HG02588 (cell line): Measurements from ENCODE around the gene ZNF407.
A peak's percentile ranks its signal among the peaks of the same experiment; 100 is the strongest.

ENCODE experiments used
- ATAC-seq: cut with Tn5 transposase; IDR thresholded peaks from one replicate; pipeline ENCODE4 v1.9.1; 2021; ENCODE audit warnings: mild to moderate bottlenecking, moderate library complexity; ENCODE audit not compliant: unreplicated experiment

The ZNF407 gene

GRCh38 chr18:74869904-74870863 is 272.5 kb downstream of the ZNF407 start:
- ATAC-seq, result peak; percentile 88

- no peak for ATAC-seq
These were observed 273.3 kb downstream of the ZNF407 start for GRCh38 chr18:74870950-74871349.

DNA sequence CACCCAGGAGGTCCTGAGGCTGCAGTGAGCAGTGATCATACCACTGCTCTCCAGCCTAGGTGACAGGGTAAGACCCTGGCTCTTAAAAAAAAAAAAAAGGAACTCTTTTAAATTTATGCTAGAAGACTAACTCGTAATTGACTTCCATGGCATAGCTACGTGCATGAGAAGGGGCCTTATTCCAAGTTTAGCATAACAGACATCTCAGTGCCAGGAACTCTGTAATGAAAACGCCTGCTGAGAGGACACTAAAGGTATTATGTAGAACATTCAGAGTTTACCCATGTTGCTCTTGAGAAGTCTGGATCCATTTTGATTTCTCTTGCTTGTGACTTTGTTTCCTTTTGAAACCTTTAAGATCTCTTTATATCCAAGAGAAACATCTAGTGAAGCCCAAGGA is 276.0 kb downstream of the ZNF407 start:
- ATAC-seq, result no peak

GRCh38 chr18:74874351-74874750 is 276.7 kb downstream of the ZNF407 start:
- ATAC-seq, result no peak

DNA sequence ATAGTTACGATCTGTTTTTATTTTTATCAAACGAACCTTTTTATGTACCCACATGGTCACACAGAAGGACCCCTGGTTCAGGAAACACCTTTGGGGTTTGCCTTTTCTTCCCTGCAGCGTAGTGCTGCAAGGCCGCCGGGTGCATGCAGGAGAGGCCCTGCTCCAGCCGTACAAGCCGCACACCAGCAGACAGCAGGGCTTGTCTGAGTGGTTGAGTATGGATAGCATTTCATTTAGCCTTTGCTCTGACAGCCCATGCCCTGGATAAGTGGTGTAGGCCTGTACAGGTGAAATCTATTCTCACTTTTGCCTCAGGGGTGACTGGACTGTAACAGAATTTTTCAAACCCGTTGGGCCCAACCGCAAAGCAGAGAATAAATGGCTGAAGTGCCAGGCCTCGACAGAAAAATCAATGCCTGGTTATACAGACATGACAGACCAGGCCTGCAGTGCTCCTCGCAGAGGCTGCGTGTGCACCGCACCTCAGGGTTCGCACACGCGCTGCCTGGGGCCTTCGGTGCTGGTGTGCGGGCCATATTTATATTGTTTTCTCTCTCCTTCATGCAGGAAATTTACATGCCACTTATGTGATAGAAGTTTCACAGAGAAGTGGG is 279.1 kb downstream of the ZNF407 start:
- ATAC-seq, result no peak

GRCh38 chr18:74878267-74878666 is 280.6 kb downstream of the ZNF407 start:
- ATAC-seq, result no peak

GRCh38 chr18:74880706-74881278 is 283.1 kb downstream of the ZNF407 start:
- no peak for ATAC-seq

GRCh38 chr18:74892066-74892627 is 294.5 kb downstream of the ZNF407 start:
- no peak for ATAC-seq

- no peak for ATAC-seq
These were observed 298.0 kb downstream of the ZNF407 start for GRCh38 chr18:74895686-74896085.

GRCh38 chr18:74896390-74896991 is 298.8 kb downstream of the ZNF407 start:
- peak; percentile 72 for ATAC-seq

DNA sequence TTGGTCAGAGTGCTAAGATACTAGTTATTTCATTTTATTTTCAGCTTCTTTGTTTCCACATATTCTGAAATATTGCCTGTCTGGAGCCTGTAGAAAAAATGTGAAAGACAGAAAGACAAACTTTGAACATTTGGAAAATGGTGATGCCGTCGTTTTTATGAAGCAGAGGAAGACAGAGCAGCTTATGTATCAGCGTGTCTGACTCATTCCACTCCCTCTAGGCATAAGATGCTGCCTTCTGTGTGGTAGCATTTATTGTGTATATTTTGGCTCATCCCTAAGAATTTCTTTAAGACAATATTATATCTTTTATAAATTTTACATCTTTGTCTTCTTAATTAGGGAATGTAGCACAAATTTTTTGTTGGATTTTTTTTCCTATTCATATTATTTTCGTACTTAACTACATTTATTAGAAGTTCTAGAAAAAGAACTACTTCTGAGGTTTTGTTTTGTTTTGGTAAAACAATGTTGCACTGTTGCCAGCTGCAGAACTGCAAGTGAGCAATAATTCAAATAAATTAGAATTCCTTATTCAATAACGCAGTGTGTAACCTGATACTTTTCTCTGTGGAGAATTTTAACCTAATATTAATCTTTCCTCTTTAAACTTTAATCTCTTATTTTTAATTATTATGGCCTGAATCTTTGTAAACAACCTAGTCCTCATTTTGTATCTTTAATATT is 300.4 kb downstream of the ZNF407 start:
- ATAC-seq, result no peak

GRCh38 chr18:74898965-74899364 is 301.3 kb downstream of the ZNF407 start:
- ATAC-seq, result no peak

DNA sequence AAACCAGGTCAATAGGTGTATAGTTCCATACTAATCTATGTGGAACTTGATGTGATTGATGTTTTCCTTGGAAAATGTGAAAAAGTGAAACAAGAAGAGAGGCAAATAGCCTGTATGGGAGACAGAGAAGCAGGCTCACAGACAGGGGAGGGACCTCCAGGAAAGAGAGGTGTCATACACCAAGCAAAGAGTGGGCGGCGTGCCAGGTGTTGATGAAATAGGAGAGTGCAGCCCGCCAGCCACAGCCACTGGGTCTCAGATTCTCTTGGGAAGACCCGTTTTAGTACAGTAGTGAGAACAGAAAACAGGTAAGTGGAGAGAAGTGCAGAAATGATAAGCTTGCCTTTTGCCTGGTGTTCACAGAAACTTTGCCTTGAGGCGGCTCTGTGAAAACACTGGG is 301.9 kb downstream of the ZNF407 start:
- no peak for ATAC-seq

DNA sequence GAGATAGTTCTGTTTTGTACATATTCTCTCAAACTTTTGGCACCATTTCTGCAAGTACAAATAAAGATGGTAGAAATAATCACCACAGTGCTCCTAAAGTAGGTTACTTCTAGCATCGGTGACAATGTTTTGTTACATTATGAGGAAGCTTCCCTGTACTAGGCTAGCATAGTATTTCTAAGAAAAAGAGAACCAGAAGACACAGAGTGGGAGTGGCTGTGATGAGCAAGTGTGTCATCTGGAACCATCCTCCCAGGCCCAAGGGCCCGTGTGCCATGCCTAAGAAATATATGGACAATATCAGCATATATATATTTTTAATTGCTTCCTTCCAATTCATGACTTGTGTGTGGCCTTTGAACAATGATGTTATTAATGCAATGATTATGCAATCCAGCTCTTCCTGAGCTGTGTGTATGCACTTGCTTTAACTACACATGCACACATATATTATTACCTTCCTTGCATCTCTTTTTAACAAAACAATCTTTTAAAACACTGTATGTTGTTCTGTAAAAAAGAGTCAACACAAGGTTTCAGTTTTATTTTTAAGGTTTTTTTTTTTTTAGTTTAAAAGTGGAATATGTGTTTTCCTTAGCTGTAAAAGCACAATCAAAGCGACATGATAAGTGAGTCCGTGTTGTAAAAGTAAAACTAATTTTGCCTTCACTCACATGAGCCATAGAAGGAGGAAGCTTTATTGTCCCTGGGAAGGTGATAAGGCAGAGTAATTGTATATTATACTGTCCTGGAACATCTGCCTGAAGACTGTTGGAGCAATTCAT is 303.9 kb downstream of the ZNF407 start:
- no peak for ATAC-seq

DNA sequence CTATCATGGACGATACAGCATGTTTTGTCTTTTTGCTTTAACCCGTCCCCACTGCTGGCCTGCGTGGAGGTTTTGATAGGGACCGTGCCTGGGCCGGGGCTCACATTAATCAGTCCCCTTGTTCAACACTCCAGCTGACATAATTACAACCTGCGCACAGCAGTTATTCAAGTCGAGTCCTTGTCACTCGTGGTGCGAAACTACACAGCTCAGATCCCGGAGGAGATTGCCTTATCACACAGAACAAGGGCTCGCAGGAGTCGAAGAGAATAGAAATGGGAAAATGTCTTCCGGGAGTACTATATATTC is 304.4 kb downstream of the ZNF407 start:
- ATAC-seq, result no peak

DNA sequence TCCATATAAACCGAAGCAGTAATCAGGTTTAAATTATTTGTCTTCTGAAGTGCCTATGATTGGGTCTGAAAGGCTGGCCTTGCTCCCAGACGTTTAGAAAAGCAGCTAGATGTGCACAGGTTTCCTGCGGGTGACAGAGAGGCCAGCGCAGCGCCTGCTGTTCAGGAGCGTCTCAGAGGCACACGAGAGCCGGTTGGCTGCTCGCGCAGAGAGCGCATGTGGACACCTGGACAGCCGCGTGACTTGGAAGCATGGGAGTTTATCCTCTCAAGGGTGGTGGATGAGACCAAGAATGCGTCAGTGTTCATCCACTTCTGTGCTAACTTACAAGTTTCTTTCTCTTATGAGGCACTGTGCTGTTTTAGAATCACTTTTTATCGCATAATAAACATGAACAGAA is 307.6 kb downstream of the ZNF407 start:
- no peak for ATAC-seq

DNA sequence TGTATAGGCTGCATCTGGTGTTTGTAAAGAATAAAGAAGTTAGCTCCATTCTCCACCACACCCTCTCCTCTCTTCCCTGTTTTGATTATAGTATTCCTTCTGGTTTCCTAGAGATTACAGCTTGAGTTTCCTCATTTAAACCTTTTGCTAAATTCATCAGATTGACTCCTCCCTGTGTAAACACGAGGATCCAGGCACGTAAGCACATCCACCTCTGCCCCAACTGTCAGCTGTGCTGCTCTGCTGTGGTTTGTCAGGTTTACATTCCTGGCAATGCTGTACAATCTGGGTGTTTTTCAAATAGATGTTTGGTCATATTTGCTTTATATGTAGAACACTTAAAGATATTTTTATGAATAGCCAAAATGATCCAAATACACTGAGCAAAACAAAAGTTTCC is 308.5 kb downstream of the ZNF407 start:
- ATAC-seq, result no peak

- no peak for ATAC-seq
These were observed 316.5 kb downstream of the ZNF407 start for GRCh38 chr18:74914052-74914591.

DNA sequence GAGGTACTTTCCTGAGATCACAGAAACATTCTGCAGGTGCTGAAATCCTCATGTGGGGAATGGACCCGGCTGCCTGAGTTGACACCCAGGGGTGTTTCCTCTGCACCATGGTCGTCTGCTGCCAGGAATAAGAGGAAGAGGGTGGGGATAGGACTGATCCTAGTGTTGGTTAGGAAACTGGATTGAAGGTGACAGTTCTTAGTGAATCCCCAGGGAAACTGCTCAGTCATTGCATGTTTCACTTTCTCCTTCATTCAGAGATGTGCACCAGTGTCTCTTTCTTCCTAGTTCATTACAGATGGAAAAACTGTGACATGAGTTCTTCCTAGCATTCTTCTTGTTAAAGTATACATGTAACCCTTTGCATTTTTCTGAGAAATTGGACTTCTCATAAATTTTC is 317.0 kb downstream of the ZNF407 start:
- no peak for ATAC-seq
